ENCODE data around the gene COPZ1. TPM values are rescaled to one million over a fixed set of nuclear protein-coding genes. Genes with fewer than 3 reads are reported as not detected.

COPZ1 gene
- total RNA-seq, 1 donor from 2014 or later: 89.5 TPM

DNA sequence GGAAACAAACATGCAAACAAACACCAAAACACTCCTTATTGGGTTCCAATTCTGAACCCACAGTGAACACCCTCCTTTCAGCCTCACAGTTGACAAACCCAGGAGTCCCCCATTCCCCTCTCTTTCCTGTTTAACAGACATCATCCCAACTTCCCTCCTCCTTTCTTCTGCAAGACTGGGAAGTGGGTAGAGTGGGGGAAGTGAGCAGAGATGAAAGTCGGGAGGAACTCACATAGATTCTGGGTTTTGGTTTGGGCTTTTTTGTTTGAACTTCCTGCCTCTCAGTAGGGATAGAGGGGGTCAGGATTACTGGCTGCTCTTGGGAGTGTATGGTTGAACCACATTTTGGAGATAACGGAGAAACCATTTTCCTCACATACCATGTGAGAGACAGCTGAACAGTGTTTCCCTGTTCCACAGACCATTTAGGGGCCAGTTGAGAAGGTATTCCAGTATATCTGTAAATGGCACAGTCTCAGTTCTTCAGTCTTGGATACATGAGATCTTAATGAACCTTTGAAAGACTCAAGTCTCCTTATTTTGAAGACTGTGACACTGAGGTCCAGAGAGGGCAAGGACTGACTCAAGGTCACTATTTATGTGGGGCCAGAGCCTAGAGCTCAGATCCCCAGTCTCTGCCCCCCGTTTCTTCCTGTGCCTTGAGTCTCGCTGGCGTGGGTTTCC is 43.2 kb downstream of the COPZ1 start:
- TF ChIP-seq, protein P1, sequence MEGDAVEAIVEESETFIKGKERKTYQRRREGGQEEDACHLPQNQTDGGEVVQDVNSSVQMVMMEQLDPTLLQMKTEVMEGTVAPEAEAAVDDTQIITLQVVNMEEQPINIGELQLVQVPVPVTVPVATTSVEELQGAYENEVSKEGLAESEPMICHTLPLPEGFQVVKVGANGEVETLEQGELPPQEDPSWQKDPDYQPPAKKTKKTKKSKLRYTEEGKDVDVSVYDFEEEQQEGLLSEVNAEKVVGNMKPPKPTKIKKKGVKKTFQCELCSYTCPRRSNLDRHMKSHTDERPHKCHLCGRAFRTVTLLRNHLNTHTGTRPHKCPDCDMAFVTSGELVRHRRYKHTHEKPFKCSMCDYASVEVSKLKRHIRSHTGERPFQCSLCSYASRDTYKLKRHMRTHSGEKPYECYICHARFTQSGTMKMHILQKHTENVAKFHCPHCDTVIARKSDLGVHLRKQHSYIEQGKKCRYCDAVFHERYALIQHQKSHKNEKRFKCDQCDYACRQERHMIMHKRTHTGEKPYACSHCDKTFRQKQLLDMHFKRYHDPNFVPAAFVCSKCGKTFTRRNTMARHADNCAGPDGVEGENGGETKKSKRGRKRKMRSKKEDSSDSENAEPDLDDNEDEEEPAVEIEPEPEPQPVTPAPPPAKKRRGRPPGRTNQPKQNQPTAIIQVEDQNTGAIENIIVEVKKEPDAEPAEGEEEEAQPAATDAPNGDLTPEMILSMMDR (IDR thresholded peaks at IDR 0.05; ENCODE audit: insufficient read depth, low read length, severe bottlenecking): no peak
- FAIRE-seq (no peak), DNase-seq (ENCODE audit: low read depth) (no peak)
- no peaks in the 10 kb centered on the region for H3K27me3 ChIP-seq (ENCODE audit: control insufficient read depth, insufficient read depth, low read length)
- H3K36me3 ChIP-seq (ENCODE audit: control insufficient read depth, insufficient read depth, low read length): peaks cover 21% of the 10 kb centered on the region
- no peak overlapping the region for H3K4me3 ChIP-seq (ENCODE audit: low read depth, low read length)

DNA sequence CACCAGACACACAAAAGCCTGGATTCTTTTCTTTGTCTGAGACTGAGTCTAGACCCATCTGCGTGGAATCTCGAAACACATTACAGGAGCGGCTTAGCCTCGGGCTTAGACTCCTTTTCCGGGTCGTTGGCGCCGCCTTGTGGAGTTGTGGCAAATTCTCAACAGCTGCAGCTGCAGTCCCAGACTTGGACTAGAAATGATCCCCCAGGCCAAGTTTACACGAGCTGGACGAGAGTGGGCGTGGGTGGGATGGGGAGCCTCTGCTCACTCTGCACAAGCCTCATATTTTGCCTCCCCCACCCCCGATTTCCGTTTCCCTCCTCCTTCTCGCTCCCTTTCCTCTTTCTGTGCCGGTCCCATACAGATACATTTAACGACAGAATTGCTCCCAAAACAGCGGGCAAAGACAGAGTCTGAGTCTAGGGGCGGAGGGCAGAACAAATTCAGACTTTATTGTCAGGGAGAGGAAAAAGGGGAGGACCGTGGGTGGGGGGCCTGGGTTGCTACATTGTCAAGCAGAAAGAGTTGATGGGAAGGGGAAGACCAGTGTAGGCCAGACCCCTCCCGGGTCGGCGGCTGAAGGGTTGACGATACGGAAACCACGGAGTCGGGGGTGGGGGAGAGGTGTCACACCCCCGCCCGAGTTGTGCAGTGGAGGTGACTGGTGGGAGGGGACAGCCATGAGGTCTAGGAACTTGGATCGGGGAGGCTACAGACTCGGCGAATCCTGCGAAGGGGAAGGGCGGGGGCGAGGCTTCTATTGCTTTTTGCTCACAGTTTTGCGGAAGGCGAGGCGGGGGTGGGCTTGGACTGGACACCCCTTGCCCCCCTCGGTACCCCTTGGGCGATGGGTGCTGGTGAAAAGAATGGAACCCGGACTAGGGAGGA is 44.0 kb downstream of the COPZ1 start:
- Histone ChIP-seq H3K27me3 (ENCODE audit: control insufficient read depth, insufficient read depth, low read length) (no peaks in the 10 kb centered on the region), H3K4me3 (ENCODE audit: low read depth, low read length) (no peak overlapping the region), H3K36me3 (ENCODE audit: control insufficient read depth, insufficient read depth, low read length) (peaks cover 25% of the 10 kb centered on the region)
- DNase-seq (ENCODE audit: low read depth) (peak; percentile 69), FAIRE-seq (no peak)
- TF ChIP-seq, protein P1 (IDR thresholded peaks at IDR 0.05; ENCODE audit: insufficient read depth, low read length, severe bottlenecking): peak; percentile 92

DNA sequence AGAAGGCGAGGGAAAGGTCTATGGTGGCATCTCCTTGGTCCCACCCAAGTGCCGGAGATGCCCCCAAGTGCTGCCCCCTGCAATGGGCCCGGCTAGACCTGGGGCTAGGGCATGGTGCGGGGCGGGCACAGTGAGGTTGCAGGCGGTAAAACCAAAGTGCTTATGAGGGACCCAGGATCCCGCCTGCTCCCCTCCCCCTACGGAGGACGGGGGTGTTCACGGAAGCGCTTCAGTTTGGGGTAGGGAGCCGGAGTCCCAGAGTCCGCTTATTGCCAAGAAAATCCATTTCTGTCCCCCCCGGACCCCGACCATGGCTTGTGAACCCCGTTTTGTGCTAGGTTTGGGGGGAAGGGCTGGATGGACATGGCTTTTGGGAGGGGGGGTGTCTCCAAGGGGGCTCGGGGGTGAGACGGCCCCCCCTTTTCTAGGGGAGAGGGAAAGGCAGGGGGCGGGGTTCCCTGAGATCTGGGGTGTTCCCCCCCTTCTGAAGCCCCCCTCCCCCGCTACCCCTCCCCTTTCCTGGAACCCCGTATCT is 44.7 kb downstream of the COPZ1 start:
- Histone ChIP-seq H3K4me3 (ENCODE audit: low read depth, low read length) (no peak overlapping the region), H3K27me3 (ENCODE audit: control insufficient read depth, insufficient read depth, low read length) (no peaks in the 10 kb centered on the region), H3K36me3 (ENCODE audit: control insufficient read depth, insufficient read depth, low read length) (peaks cover 30% of the 10 kb centered on the region)
- no peak for FAIRE-seq
- TF ChIP-seq, protein P1 (IDR thresholded peaks at IDR 0.05; ENCODE audit: insufficient read depth, low read length, severe bottlenecking): no peak
- DNase-seq (ENCODE audit: low read depth): no peak

DNA sequence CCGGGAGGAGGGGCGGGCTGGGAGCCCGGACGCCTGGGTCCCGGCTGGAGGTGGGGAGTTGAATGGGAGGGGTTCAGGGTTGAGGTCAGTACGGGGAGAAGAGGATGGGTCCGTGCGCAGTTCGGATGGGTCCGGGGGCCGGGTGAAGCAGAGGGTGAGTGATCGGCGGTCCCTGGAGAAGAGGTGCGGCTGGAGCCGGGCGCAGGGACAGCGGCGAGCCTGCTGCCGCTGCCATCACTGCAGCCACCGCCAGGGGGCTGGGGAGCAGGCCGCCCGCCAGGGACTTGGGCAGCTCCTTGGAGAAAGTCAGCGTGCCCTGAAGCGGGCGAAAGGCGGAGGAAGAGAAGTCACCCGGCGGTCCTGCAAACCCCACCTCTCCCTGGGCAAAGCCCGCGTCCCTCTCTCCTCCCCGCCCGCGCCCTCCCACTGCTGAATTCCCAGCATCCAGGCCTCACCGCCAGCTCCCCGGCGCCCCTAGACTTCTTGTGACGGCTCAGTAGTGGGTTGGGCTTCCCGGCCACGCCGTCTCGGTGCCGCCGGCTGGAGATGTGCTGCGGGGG is 45.3 kb downstream of the COPZ1 start:
- no peak for FAIRE-seq
- Histone ChIP-seq H3K36me3 (ENCODE audit: control insufficient read depth, insufficient read depth, low read length) (peaks cover 34% of the 10 kb centered on the region), H3K4me3 (ENCODE audit: low read depth, low read length) (no peak overlapping the region), H3K27me3 (ENCODE audit: control insufficient read depth, insufficient read depth, low read length) (no peaks in the 10 kb centered on the region)
- TF ChIP-seq, protein P1 (IDR thresholded peaks at IDR 0.05; ENCODE audit: insufficient read depth, low read length, severe bottlenecking): peak; percentile 96
- peak; percentile 54 for DNase-seq (ENCODE audit: low read depth)

DNA sequence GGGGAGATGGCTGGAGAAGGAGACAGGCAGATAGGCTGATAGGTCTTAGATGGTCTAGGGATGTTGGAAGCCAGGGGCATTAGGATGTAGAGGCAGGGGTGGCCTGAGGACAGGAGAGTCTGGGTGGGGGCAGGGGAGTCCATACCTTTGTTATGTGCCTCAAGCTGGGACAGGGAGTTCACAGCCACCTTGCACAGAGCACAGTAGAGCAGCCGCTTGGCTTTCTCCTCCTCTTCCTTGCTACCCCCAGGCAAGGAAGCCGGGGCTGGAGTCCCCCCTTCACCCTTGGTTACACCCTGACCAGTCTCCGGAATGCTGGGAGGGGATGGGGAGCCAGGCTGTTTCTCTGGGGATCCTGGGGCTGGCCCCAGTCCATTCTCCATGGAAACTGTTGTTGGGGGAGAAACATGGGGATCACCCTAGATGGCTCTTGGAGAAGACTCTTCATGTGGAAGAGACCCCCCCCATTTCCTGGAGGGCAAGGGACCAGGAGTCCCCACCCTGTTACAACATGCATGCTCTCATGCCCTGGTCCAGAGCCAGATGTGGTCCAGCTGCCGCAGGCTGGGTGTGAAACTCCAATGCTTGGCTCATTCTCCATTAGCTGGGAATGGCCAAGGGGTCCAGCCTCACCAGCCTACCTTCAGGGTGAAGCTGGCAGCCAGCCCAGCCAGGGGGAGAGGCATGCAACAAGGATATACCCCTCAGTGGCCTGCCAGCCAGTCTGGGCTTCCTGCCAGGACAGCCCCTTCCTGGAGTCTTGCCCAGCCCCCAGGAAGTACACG is 46.6 kb downstream of the COPZ1 start:
- H3K27me3 ChIP-seq (ENCODE audit: control insufficient read depth, insufficient read depth, low read length): no peaks in the 10 kb centered on the region
- no peak for DNase-seq (ENCODE audit: low read depth)
- TF ChIP-seq, protein P1 (IDR thresholded peaks at IDR 0.05; ENCODE audit: insufficient read depth, low read length, severe bottlenecking): no peak
- H3K4me3 ChIP-seq (ENCODE audit: low read depth, low read length): no peak overlapping the region
- no peak for FAIRE-seq
- peaks cover 42% of the 10 kb centered on the region for H3K36me3 ChIP-seq (ENCODE audit: control insufficient read depth, insufficient read depth, low read length)
